Adipocyte (in vitro differentiated cells): ENCODE data around the gene CCDC195.
"Not testable (repeated sequence)": the region's sequence is repeated elsewhere in the genome, so short reads cannot be mapped to it uniquely, and the experiment has no call there.

Experiments used
- DNase-seq: peaks from one replicate; pipeline ENCODE4 v3.0.0-alpha.2; 2015; ENCODE audit warnings: low read depth
- H3K27me3 ChIP-seq: replicated peaks from 2 replicates; pipeline ENCODE4 v1.7.0; 2013; ENCODE audit warnings: mild to moderate bottlenecking, low read length, moderate library complexity; ENCODE audit not compliant: control insufficient read depth, insufficient read depth
- H3K36me3 ChIP-seq: 2 replicates; pipeline ENCODE4 v1.7.0; 2013; ENCODE audit warnings: low read length, mild to moderate bottlenecking, moderate library complexity; ENCODE audit not compliant: control insufficient read depth, insufficient read depth, severe bottlenecking
- H3K4me1 ChIP-seq: 2 replicates; pipeline ENCODE4 v1.7.0; 2013; ENCODE audit warnings: mild to moderate bottlenecking, low read length, moderate library complexity; ENCODE audit not compliant: control insufficient read depth, insufficient read depth
- H3K4me3 ChIP-seq: 2 replicates; pipeline ENCODE4 v1.7.0; 2013; ENCODE audit warnings: mild to moderate bottlenecking, low read length, moderate library complexity
- H3K9ac ChIP-seq: 2 replicates; pipeline ENCODE4 v1.7.0; 2013; ENCODE audit warnings: mild to moderate bottlenecking, low read length, moderate library complexity
- H3K9me3 ChIP-seq: 2 replicates; pipeline ENCODE4 v1.7.0; 2013; ENCODE audit warnings: mild to moderate bottlenecking, low read length, moderate library complexity; ENCODE audit not compliant: control insufficient read depth

Gene CCDC195

GRCh38 chr2:224661708-224662107 is 54.5 kb downstream of the CCDC195 start:
- peaks cover 20% of the 10 kb centered on the region for H3K4me1 ChIP-seq
- H3K27me3 ChIP-seq, DNase-seq, H3K36me3 ChIP-seq, H3K9ac ChIP-seq, H3K4me3 ChIP-seq, H3K9me3 ChIP-seq: not testable (repeated sequence)

DNA sequence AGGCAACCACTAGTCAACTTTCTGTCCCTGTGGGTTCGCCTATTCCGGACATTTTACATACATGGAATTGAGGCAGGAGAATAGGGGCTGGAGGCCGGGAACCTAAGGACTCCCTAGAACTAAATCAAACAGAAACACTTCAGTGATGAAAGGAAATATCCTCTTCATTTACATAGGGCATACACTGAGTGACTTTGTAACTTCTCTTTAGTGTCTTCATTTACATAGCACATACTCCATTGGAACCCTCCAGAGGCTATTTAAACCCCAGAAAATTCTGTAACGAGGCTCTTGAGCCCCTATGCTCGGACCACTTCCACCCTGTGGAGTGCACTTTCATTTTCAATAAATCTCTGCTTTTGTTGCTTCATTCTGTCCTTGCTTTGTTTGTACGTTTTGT is 56.5 kb downstream of the CCDC195 start:
- Histone ChIP-seq H3K9me3 (peaks cover 8% of the 10 kb centered on the region), H3K36me3 (no peaks in the 10 kb centered on the region), H3K4me1 (peaks cover 20% of the 10 kb centered on the region), H3K9ac (no peak overlapping the region), H3K27me3 (no peaks in the 10 kb centered on the region), H3K4me3 (no peak overlapping the region)
- DNase-seq, result no peak

GRCh38 chr2:224658780-224659405 is 57.3 kb downstream of the CCDC195 start:
- Histone ChIP-seq H3K36me3 (no peaks in the 10 kb centered on the region), H3K4me3 (peak overlapping the region; percentile 7), H3K27me3 (no peaks in the 10 kb centered on the region), H3K9me3 (peaks cover 8% of the 10 kb centered on the region), H3K4me1 (peaks cover 20% of the 10 kb centered on the region), H3K9ac (no peak overlapping the region)
- DNase-seq, result peak; percentile 91

- peaks cover 20% of the 10 kb centered on the region for H3K4me1 ChIP-seq
- no peaks in the 10 kb centered on the region for H3K27me3 ChIP-seq
- H3K4me3 ChIP-seq, result no peak overlapping the region
- no peak for DNase-seq
- no peaks in the 10 kb centered on the region for H3K9me3 ChIP-seq
- no peak overlapping the region for H3K9ac ChIP-seq
- H3K36me3 ChIP-seq, result no peaks in the 10 kb centered on the region
Measured at GRCh38 chr2:224657349-224657748, 58.8 kb downstream of the CCDC195 start.

DNA sequence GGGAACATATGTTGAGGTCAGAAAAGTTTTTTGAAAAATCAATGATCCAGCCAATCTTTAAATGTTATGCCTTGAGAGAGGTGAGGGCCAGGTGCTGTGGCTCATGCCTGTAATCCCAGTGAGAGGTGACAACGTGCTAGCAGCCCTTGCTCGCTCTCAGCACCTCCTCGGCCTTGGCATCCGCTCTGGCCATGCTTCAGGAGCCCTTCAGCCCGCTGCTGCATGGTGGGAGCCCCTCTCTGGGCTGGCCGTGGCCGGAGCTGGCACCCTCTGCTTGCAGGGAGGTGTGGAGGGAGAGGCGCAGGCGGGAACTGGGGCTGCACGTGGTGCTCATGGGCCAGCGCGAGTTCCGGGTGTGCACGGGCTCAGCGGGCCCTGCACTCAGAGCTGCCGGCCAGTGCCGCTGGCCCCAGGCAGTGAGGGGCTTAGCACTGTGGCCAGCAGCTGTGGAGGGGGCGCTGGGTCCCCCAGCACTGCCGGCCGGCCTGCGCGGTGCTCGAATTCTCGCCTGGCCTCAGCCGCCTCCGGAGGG is 61.1 kb downstream of the CCDC195 start:
- no peaks in the 10 kb centered on the region for H3K36me3 ChIP-seq
- no peak for DNase-seq
- H3K9me3 ChIP-seq, result no peaks in the 10 kb centered on the region
- H3K27me3 ChIP-seq, result no peaks in the 10 kb centered on the region
- H3K4me3 ChIP-seq, result no peak overlapping the region
- H3K9ac ChIP-seq, result no peak overlapping the region
- H3K4me1 ChIP-seq, result peaks cover 20% of the 10 kb centered on the region
